Activated CD8-positive, alpha-beta memory T cell treated with anti-CD3 and anti-CD28 coated beads, Interleukin-2, amount 10 ng/mL, durations not matched to agents 7 days and 5 days (primary cell): ENCODE data around the gene TOMM40L. TPM values are rescaled to one million over a fixed set of nuclear protein-coding genes. Genes with fewer than 3 reads are reported as not detected.

ENCODE experiments used
- ATAC-seq: fragments of 150-1000 bp; cut with Tn5 transposase; one replicate; pipeline ENCODE4 v1.10.0; 2021; ENCODE audit warnings: moderate library complexity
- CTCF ChIA-PET: fragments of 350-600 bp; sonication (Branson Sonifier 250); formaldehyde crosslinking; loops from one replicate; lab custom pipeline; 2021; ENCODE audit warnings: antibody characterized with exemption; lab: Charles Lee
- DNase-seq: peaks from one replicate; pipeline ENCODE4 v3.0.0-alpha.2; 2020
- H3K27ac Mint-ChIP-seq: one replicate; pipeline ENCODE4 v1.8.0; 2021; ENCODE audit warnings: mild to moderate bottlenecking, mixed read lengths
- H3K27me3 Mint-ChIP-seq: one replicate; pipeline ENCODE4 v1.8.0; 2021; ENCODE audit warnings: mixed read lengths
- H3K36me3 Mint-ChIP-seq: one replicate; pipeline ENCODE4 v1.8.0; 2021; ENCODE audit warnings: mild to moderate bottlenecking, mixed read lengths
- H3K4me1 Mint-ChIP-seq: one replicate; pipeline ENCODE4 v1.8.0; 2021; ENCODE audit warnings: mixed read lengths
- H3K4me3 Mint-ChIP-seq: one replicate; pipeline ENCODE4 v1.8.0; 2021; ENCODE audit warnings: mild to moderate bottlenecking, moderate library complexity, mixed read lengths
- H3K9me3 Mint-ChIP-seq: one replicate; pipeline ENCODE4 v1.8.0; 2022; ENCODE audit warnings: low read depth, mixed read lengths
- microRNA-seq: library from miRNA; unstranded; fragments of <30 nt; microRNA quantifications from one replicate; pipeline ENCODE4 v1.2.0, GENCODE V29; 2022
- total RNA-seq, 2 experiments: library from RNA; stranded (reverse); gene quantifications; one replicate each; pipeline ENCODE4 v1.2.3, GENCODE V29; 2021

Gene TOMM40L
- total RNA-seq, 2 experiments from 2014 or later = 19.4 to 27.6 TPM

DNA sequence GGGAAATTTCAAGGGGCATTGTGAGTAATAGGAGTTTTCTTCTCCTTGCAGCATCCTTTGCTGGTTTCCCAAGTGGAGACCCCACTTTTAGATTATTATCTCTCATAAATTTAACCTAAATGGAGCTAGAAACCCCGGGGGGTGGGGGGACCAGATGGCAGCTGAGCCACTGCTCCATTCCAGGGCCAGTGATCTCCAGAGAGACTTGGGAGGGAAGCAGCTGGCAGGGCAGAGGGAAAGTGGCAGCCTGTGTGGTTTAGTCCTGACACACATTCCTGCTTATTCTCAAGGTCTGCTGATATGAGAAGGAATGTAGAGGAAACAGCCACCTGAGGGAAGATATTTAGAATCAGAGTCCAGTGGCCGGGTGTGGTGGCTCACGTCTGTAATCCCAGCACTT lies 49.0 kb downstream of the TOMM40L start:
- no peak overlapping the region for H3K4me3 Mint-ChIP-seq
- peaks cover 40% of the 10 kb centered on the region for H3K27me3 Mint-ChIP-seq
- CTCF ChIA-PET = no interaction called here
- H3K4me1 Mint-ChIP-seq = no peaks in the 10 kb centered on the region
- ATAC-seq (no peak), DNase-seq (no peak)
- H3K36me3 Mint-ChIP-seq = no peaks in the 10 kb centered on the region
- H3K27ac Mint-ChIP-seq = no peak overlapping the region
- H3K9me3 Mint-ChIP-seq = no peaks in the 10 kb centered on the region

Small RNAs within 50 kb of the gene (microRNA-seq; reads per million reads assigned to microRNA genes)
- not detected for gene MIR5187

Other genes with a start within 250 kb of the TOMM40L start
- gene F11R, start 204.9 kb upstream of the TOMM40L start, total RNA-seq = 10 to 100 TPM; 13.5 to 14.0 TPM
- 10 to 100 TPM; 62.8 TPM for gene TSTD1, start 187.1 kb upstream of the TOMM40L start, total RNA-seq
- 10 to 100 TPM; 75.4 to 90.1 TPM for gene USF1, start 180.1 kb upstream of the TOMM40L start, total RNA-seq
- gene ARHGAP30, start 156.2 kb upstream of the TOMM40L start, total RNA-seq = 100 to 1,000 TPM; 260 to 273 TPM
- gene NECTIN4, start 136.5 kb upstream of the TOMM40L start, total RNA-seq = under 1 TPM; 0.12 TPM
- gene KLHDC9, start 127.7 kb upstream of the TOMM40L start, total RNA-seq = under 1 TPM; 0.52 to 0.85 TPM
- gene PFDN2, start 108.0 kb upstream of the TOMM40L start, total RNA-seq = 10 to 100 TPM; 82.8 to 98.5 TPM
- gene NIT1, start 108.0 kb upstream of the TOMM40L start, total RNA-seq = 10 to 100 TPM; 36.4 to 40.9 TPM
- gene DEDD, start 93.4 kb upstream of the TOMM40L start, total RNA-seq = 10 to 100 TPM; 37.1 to 40.6 TPM
- gene UFC1, start 72.1 kb upstream of the TOMM40L start, total RNA-seq = 10 to 100 TPM; 90.7 to 98.4 TPM
- 10 to 100 TPM; 36.0 to 40.8 TPM for gene USP21, start 66.6 kb upstream of the TOMM40L start, total RNA-seq
- 10 to 100 TPM; 34.5 to 43.9 TPM for gene PPOX, start 59.6 kb upstream of the TOMM40L start, total RNA-seq
- gene B4GALT3, start 48.6 kb upstream of the TOMM40L start, total RNA-seq = 10 to 100 TPM; 47.0 to 53.5 TPM
- under 1 TPM; 0.30 to 0.38 TPM for gene ADAMTS4, start 27.0 kb upstream of the TOMM40L start, total RNA-seq
- 10 to 100 TPM; 69.4 to 83.9 TPM for gene NDUFS2, start 23.7 kb upstream of the TOMM40L start, total RNA-seq
- 1 to 10 TPM; 1.1 to 5.8 TPM for gene FCER1G, start 10.8 kb upstream of the TOMM40L start, total RNA-seq
- not detected for gene APOA2, start 2.4 kb upstream of the TOMM40L start, total RNA-seq
- not detected for gene NR1I3, start 12.1 kb downstream of the TOMM40L start, total RNA-seq
- gene PCP4L1, start 32.7 kb downstream of the TOMM40L start, total RNA-seq = not detected
- 1 to 10 TPM; 3.9 to 5.9 TPM for gene MPZ, start 83.9 kb downstream of the TOMM40L start, total RNA-seq
- 100 to 1,000 TPM; 144 to 173 TPM for gene SDHC, start 88.3 kb downstream of the TOMM40L start, total RNA-seq
- gene CFAP126, start 141.8 kb downstream of the TOMM40L start, total RNA-seq = not detected